Germinal center (tissue), 1 donor: ENCODE results near the gene KRT71.

Source experiments
- DNase-seq: peaks from one replicate; pipeline ENCODE4 v3.0.0; 2012; ENCODE audit warnings: mixed read lengths, low spot score

Gene KRT71

DNA sequence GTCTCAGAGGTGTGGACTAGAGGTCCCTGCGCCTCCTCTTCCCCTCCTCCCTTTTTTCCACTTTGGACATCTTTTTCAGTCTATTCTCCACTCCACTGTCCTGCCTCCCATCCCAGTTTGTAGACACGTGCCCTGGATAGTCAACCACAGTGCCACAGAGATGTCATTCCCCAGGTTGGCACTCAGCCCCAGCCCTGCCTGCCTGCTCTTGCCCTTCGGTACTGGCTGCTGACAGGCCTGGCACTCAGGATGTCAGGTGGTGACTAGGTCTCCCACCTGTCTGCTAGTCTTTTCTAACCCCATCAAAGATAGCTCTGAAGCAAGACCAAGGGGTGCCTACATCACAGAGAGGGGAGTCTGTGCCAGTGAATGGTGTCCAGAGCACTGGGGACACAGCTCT, 15.8 kb downstream of the KRT71 start:
- no peak for DNase-seq

DNA sequence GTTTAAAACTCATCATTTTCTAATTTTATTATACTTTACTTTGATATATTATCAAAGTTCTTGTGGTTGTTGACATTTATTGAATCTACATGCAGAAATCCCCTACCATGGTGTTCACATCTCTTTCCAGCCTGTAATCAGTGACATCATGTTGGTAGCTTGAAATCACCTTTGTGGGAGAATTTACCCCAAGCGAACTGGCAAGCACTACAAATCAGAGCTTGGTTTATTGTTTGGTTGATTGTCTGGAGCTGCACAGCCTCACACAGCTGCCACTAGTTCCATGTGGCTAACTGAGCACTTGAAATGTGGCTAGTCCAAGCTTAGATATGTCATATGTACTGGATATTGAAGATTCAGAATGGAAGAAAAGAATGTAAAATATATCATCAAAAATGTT, 17.4 kb downstream of the KRT71 start:
- DNase-seq = no peak

GRCh38 chr12:52534482-52534881, 18.5 kb downstream of the KRT71 start:
- DNase-seq = no peak

DNA sequence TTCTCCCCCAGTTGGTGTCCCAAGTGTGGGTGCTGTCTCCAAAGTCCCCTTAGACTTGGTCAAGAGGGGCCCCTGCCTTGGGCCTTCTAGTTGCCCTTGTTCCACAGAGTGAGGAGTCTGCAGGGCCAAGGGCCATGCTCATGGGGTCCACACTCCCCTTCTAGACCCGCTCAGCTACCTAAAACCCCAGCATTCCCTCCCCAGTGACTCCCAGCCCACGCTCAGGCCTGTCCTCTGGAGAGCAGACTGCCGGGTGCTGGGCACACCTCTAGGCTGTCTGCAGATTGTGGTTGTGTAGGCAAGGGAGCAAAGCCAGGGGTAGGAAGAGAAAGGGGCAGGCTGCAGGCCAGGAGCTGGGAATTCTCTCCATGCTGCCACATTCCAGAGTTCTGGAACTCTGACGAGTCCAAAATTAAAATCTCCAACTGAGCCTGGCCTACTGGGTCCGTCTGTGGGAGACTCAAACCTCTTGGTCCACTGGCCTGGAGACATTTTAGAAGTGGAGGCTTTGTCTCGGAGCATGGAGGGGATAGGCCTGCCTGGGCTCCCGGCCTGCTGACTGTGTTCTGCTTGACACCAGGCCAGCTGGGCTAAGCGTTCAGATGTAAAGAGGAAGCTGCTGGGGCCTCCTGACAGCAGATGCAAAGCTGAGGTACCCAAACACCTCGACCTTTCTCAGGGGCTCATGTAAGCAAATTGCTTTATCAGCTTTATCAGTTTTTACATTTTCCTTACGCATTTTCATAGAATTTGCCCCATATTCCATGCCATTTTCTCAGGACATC, 19.1 kb downstream of the KRT71 start:
- no peak for DNase-seq

GRCh38 chr12:52532636-52533035, 20.3 kb downstream of the KRT71 start:
- DNase-seq = no peak

DNA sequence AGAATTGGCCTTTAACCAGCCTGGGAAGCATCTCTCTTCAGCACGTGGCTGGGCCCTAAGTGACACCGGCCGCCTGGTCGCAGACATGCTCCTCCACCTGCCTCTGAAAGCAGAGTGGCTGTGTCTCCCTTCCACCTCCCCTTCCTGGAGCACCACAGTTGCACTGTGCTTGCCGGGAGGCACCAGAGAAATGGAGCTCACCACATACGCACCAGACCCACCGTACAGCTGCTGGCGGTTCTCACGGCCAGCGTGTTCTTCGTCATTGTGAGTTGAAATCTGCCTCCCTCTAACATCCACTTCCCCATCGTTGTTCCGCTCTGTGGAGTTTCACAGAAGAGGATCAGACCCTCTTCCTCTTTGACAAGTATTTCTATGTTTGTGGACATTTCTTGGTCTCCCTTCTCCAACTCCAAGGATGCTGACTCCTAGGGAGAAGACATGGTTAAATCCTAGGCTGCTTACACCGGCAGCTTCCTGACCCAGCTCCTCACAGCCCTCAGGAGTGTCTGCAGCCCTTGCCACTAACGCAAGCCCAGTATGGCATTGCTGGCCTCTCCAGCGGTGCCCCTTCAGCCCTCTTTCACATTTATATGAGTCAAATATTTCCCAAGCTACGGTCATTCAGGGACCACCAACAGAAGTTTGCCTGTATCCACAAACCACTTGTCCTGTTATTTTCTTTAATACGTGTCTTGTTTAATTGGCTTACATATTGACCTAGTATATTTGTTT, 21.2 kb downstream of the KRT71 start:
- DNase-seq = no peak

DNA sequence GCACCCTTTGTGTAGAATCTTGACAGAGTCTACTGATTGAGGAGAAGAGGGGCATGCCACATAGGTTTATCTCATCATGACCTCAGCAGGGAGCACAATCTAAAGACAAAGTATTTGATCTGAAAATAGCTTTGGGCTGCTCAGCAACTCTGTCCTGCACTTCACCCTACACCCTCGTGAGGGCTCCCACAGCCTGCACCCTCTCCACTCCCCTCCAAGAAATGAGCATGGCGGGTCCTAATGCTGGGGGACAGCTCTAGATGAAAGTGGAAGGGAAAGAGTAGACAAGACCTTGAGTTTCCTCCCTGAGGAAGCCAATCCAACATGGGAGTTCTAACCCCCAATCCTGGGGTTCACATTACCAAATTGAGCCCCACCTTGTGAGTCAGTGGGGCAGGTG, 22.0 kb downstream of the KRT71 start:
- DNase-seq = no peak

- DNase-seq = no peak
These were observed 22.6 kb downstream of the KRT71 start for GRCh38 chr12:52530366-52530765.

DNA sequence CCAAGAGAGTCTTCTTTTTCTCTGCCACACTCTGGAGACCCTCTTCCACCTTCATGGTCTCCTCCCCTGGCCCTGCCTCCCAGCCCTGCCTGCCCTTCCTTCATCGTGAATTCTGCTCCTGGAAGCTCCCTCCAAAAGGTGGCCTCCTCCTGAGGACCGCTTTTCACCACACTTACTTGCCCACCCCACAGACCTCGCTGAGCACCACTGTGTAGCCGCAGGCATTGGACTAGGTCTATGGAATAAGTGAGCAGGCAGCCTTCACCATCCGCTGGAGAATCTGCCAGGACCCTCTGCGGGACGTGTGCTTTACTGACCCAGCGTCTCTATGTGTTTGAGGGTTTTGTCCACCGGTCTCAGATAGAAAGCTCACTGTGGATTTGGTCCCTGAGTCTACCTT, 23.1 kb downstream of the KRT71 start:
- DNase-seq = no peak

DNA sequence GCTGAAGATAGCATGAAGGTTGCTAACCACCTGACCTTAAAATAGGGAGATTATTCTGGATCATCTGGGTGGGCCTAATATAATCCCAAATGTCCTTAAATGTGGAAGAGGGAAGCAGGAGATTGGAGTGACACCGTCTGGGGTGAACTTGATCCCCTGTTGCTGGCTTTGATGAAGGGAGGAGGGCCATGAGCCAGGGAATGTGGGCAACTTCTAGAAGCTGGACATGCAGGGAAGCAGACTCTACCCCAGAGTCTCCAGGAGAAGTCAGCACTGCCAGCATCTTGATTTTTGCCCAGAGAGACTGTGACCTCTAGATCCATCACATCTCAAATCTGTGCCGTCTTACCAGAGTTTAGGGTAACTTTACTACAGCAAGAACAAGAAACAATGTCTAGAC, 23.5 kb downstream of the KRT71 start:
- no peak for DNase-seq

- DNase-seq = no peak
These were observed 24.3 kb downstream of the KRT71 start for GRCh38 chr12:52528641-52529143.

- DNase-seq = no peak
These were observed 25.7 kb downstream of the KRT71 start for GRCh38 chr12:52527121-52527800.

- no peak for DNase-seq
These were observed 26.4 kb downstream of the KRT71 start for GRCh38 chr12:52526511-52526951.

- DNase-seq = no peak
These were observed 27.1 kb downstream of the KRT71 start for GRCh38 chr12:52525661-52526499.

DNA sequence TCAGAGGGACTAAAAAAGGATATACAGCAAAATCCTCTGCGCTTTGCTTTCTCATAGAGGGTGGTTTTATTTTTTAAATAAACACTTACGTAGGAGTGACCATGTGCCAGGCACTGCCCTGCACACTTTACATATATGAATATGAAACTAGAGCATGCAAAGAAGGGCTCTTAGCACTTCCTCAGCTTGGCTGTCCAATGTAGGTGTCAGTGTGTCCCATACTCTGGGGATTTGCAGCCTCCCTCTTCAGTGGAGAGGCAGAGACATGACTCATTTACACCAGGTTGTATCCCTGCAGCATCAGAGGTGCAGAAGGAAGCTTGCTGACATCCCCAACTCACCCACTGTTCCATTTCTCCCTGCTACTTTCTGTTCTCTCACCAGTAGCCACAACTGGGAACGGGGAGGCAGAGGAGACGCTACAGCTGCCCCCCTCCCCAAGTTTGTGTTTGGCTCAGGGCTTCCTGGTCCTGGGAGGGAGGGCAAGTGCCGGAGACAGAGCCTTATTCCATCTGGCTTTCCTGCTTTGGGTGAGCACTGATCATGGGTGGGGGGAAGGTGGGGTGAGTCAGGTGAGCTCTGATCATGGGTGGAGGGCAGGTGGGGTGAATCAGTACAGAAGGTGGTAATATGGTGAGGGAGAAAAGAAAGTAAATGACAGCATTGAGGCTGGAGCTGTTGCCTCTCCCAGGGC, 27.9 kb downstream of the KRT71 start:
- DNase-seq = no peak

DNA sequence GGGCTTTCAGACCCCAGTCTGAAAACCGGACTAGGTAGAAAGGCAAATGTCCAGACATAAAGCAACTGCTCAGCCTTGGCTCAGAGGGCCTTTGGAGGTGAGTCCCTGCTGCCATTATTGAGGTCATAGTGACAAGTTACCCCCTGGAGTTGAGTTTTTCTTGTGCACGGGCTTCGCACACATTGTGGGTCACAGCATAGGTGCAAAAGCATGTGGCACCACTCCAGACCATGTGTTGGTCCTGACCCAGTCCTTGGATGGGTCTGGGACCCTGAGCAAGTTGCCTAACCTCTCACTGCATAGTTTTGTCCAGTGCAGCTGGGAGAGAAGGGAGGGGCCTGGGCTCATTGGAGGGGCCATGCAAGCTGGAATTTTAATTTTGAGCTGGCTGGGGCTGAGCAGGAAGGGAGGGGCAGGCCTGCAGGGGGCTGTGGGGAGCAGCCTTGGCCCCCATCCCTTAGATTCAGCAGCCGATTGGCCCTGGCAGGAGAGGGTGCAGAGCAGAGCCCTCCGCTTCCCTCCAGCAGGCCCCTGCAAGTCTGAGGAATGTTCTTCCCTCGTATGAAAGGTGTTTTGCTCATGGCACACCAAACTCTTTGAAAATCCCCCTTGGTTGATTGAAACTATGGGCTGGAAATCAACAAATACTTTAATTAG, 28.6 kb downstream of the KRT71 start:
- no peak for DNase-seq

DNA sequence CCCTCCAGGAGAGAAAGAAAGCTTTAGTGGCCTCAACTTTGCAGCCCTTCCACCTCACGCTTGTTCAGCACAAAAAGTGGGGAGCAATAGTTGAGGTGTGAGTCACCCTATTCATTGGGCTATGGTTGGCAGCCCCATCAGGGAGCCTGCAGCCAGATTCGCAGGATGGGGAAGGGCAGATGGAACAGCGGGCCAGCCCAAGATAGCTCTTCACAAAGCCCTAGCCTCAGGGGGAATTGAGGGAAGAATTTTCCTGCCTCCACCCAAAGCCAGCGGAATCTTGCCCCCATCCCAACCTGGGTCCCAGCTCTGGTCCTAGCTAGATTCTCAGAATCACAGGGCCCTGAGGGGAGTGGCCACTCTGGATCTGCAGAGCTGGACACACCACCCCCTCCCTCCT, 29.1 kb downstream of the KRT71 start:
- no peak for DNase-seq

DNA sequence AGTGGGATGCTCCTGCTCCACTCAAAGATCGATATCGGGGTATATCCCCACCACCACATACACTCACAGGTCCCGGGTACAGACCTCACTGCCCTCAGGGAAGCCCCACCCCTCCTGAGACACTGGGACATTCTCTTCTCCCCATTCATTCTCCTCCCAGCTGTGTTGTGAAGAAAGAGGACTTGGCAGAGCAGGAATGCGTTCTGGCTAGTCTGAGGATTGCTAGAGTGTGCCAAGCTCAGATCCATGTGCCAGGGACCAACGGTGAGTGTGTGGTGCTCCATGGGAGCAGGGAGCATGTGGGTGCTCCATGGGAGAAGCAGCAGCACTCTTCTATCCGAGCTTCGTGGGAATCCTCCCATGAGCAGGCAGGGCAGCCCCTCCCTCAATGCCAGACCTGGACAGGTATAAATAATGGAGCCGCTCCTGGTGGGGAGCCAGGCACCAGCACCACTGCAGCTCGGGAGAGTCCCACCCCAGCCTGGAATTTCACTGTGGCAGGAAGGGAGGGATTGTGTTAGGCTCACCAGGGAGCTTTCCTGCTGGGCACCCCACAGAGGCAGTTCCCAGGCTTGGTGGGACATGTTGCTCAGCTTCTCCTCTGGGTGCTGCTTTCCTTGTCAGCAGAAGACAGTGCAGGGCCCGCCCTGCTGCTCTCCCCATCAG, 30.5 kb downstream of the KRT71 start:
- no peak for DNase-seq

- DNase-seq = no peak
These were observed 31.2 kb downstream of the KRT71 start for GRCh38 chr12:52521568-52522266.

DNA sequence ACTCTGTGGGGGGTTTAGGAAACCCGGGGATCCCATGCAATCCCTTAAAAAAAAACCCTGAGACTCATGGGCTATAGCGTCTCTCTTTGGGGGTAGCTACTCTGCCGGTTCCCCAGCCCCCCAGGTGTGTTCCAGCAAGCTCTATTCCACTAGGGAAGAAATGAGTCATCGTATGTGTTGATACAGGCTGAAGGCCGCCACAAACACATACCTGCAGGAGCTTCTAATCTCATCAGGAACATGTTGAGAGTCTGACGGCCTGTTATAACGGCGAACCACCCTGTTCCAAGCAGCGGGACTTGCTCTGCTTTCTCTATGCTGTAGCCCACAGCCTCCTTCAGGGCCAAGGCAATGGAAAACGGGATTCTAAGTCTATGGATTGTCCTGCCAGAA, 31.8 kb downstream of the KRT71 start:
- DNase-seq = no peak
